Stomach (tissue), 4 donors: Measurements from ENCODE around the gene PRKACA.

ENCODE experiments used
- EP300 ChIP-seq: sonication (generic); formaldehyde crosslinking; IDR thresholded peaks from one replicate; pipeline ENCODE4 v1.6.1; 2017; ENCODE audit warnings: antibody characterized with exemption
- POLR2A ChIP-seq, 4 donors: fragments of 450-650 bp; IDR thresholded peaks; one replicate each; pipeline ENCODE4 v1.6.1; 2016; ENCODE audit warnings: antibody characterized with exemption in 4 of 4, control low read depth in 2 of 4, mild to moderate bottlenecking in 1 of 4, moderate library complexity in 1 of 4
- POLR2AphosphoS5 ChIP-seq, 3 donors: sonication (generic); formaldehyde crosslinking; IDR thresholded peaks; one replicate each; pipeline ENCODE4 v1.6.1; 2016; ENCODE audit warnings: antibody characterized with exemption in 3 of 3
- TF ChIP-seq, protein P1 (sequence below), 7 experiments: fragments of 450-650 bp in 4 of 7; fragments of 200-600 bp in 3 of 7; sonication (generic) in 3 of 7; IDR thresholded peaks; one replicate each; pipeline ENCODE4 v1.5.1; 2016 to 2019; ENCODE audit warnings: antibody characterized with exemption in 7 of 7, control low read depth in 2 of 7, mild to moderate bottlenecking in 1 of 7

GRCh38 chr19:14054099-14054498, 63.5 kb downstream of the PRKACA start:
- TF ChIP-seq, protein P1, sequence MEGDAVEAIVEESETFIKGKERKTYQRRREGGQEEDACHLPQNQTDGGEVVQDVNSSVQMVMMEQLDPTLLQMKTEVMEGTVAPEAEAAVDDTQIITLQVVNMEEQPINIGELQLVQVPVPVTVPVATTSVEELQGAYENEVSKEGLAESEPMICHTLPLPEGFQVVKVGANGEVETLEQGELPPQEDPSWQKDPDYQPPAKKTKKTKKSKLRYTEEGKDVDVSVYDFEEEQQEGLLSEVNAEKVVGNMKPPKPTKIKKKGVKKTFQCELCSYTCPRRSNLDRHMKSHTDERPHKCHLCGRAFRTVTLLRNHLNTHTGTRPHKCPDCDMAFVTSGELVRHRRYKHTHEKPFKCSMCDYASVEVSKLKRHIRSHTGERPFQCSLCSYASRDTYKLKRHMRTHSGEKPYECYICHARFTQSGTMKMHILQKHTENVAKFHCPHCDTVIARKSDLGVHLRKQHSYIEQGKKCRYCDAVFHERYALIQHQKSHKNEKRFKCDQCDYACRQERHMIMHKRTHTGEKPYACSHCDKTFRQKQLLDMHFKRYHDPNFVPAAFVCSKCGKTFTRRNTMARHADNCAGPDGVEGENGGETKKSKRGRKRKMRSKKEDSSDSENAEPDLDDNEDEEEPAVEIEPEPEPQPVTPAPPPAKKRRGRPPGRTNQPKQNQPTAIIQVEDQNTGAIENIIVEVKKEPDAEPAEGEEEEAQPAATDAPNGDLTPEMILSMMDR (IDR thresholded peaks at IDR 0.05), result no peak
- no peak for TF ChIP-seq POLR2A (IDR thresholded peaks at IDR 0.05)
- no peak for TF ChIP-seq POLR2AphosphoS5 (IDR thresholded peaks at IDR 0.05)
- no peak for TF ChIP-seq EP300
